RWPE1 (cell line): ENCODE results near the gene GRIA1.

Experiments used
- CTCF ChIA-PET: fragments of 350-600 bp; sonication (Branson Sonifier 250); formaldehyde crosslinking; extraction: SDS; loops from one replicate; lab custom pipeline; 2021; lab: Yijun Ruan, JAX
- POLR2A ChIA-PET: fragments of 400-600 bp; formaldehyde crosslinking; extraction: SDS; loops from one replicate; lab custom pipeline; 2020; ENCODE audit warnings: antibody characterized with exemption; ENCODE audit not compliant: low non-redundant PET; lab: Yijun Ruan, JAX
- DNase-seq: peaks from one replicate; pipeline ENCODE4 v3.0.0; 2012; ENCODE audit warnings: low spot score
- H3K27ac ChIP-seq: fragments of 450-650 bp; 2 replicates; pipeline ENCODE4 v1.5.1; 2017
- TF ChIP-seq, protein P1 (sequence below): fragments of 450-650 bp; conservative IDR thresholded peaks from 2 replicates; pipeline ENCODE4 v1.5.1; 2017; ENCODE audit warnings: low read depth, mild to moderate bottlenecking

Gene GRIA1

DNA sequence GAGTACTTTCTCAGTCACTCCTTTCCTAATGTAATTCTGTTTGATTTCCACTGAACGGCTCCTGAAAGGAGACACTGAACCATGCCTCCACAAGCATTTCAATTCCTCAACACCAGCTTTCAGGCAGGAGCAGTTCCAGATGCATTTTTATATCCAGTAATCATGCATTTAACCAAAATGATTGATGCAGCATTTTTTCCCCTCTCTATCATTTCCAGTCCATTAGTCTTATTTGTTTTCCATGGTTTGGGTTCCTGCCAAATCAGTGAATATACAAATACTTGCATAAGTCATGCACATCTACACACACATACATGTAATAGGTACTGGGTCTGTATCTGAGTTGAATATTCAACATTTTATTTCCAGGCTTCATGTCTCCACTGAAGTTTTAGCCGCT, 122.7 kb downstream of the GRIA1 start:
- TF ChIP-seq, protein P1, sequence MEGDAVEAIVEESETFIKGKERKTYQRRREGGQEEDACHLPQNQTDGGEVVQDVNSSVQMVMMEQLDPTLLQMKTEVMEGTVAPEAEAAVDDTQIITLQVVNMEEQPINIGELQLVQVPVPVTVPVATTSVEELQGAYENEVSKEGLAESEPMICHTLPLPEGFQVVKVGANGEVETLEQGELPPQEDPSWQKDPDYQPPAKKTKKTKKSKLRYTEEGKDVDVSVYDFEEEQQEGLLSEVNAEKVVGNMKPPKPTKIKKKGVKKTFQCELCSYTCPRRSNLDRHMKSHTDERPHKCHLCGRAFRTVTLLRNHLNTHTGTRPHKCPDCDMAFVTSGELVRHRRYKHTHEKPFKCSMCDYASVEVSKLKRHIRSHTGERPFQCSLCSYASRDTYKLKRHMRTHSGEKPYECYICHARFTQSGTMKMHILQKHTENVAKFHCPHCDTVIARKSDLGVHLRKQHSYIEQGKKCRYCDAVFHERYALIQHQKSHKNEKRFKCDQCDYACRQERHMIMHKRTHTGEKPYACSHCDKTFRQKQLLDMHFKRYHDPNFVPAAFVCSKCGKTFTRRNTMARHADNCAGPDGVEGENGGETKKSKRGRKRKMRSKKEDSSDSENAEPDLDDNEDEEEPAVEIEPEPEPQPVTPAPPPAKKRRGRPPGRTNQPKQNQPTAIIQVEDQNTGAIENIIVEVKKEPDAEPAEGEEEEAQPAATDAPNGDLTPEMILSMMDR: no peak
- H3K27ac ChIP-seq: no peak overlapping the region
- no peak for DNase-seq
- CTCF ChIA-PET: interaction anchor here (0.6 kb wide), 1 partner anchor 1300 kb away, joined by 5 read pairs; no protein-coding TSS in a partner anchor
- POLR2A ChIA-PET: no interaction called here

DNA sequence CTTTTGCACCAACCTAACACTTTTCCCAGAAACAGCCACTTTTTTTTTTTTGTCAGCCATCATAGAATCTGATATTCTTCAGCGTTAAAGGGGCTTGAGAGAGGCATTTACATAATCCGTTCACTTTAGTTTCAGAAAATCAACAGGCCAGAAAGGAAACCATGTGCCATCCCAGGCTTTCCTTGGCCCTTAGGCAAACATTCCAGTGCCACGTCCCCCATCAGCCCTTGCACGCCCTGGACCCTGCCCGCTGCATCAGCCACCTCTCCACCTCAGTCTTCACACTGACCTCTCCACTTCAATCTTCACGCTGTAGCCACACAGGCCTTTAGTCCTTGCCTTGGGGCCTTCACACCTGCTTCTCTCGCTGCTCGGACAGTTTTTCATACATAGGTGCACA, 123.2 kb downstream of the GRIA1 start:
- TF ChIP-seq, protein P1: no peak
- DNase-seq: no peak
- no peak overlapping the region for H3K27ac ChIP-seq
- ChIA-PET CTCF (interaction anchor here (0.6 kb wide), 1 partner anchor 188 kb away, joined by 3 read pairs; no protein-coding TSS in a partner anchor), POLR2A (no interaction called here)

DNA sequence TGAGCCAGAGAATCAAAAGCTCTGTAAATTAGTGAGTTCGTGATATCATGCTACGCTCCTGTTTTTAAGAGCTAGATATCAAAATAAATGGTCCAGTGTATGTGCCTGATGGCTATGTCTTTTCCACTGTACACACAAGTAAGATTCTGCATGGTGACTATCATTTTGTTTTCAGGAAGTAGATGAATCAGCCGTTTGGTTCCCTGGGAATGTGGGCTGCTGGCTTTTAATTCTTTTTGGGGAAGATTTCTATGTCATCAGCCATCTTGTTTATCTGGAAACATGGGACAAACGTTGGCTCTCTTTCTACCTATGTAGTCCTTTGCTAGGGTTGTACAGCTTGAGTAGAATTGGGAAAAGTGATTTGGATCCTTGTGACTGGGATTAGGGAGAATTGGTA, 126.7 kb downstream of the GRIA1 start:
- ChIA-PET CTCF (no interaction called here), POLR2A (no interaction called here)
- no peak for DNase-seq
- TF ChIP-seq, protein P1: no peak
- no peak overlapping the region for H3K27ac ChIP-seq

DNA sequence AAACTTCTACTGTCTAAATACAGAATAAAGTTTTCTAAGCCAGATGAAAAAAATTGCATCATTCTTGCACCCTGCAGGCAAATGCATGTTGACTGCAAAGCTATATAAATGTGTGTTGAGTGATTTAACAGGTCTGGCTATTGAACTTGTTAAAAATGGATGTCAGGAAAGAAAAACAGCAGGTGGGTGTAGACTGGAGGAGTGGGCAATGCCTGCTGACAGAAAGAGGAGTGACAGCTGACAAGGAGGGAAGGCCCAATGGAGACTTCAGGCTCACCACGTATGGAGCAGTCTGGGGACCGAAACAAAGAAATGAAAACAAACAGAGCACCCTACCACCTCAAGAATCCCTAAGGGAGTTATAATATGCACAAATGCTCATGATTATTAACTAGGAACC, 127.8 kb downstream of the GRIA1 start:
- H3K27ac ChIP-seq: no peak overlapping the region
- CTCF ChIA-PET: no interaction called here
- POLR2A ChIA-PET: no interaction called here
- TF ChIP-seq, protein P1: no peak
- DNase-seq: no peak

DNA sequence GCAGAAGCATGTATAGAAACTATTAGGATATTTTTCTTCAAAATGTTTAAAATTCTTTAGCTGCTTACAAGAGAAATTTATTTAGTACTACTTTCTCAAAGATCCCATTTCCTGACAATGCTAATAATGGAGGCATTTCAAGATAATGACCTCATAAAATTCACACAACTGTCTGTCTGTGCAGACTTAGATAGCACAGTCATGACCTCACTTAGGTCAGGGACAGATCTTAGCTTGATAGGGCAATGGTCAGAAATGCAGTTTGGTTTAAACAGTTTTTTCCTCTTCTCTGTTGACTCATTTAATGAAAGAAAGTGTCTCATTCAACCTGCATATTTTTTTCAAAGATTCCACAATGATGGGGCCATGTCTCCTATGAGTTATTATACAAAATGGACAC, 128.4 kb downstream of the GRIA1 start:
- DNase-seq: no peak
- ChIA-PET CTCF (interaction anchor here (0.6 kb wide), 1 partner anchor 301 kb away, joined by 5 read pairs; no protein-coding TSS in a partner anchor), POLR2A (no interaction called here)
- no peak overlapping the region for H3K27ac ChIP-seq
- TF ChIP-seq, protein P1: no peak

DNA sequence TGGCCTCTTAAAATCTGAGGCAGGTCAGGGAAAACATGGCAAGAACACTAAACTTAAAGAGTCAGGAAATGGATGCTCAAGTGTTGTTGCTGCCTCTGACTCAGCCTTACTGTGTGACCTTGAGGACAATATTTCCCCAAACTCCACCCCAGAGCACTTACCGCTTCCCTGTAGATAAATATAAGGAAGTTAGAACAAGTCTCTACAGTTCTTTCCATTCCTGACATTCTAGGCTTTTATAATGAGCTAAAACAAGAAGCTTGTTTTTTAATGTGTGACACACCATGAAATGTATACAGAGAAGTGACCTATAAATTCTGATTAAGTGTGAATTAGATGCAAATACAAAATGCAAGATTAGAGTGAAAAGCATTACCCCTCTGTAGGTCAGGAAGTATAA, 129.3 kb downstream of the GRIA1 start:
- CTCF ChIA-PET: no interaction called here
- DNase-seq: peak; percentile 67

More for the DNA sequence above, 129.3 kb downstream of the GRIA1 start:
- POLR2A ChIA-PET: interaction anchor here (0.7 kb wide), 1 partner anchor 158 kb away, joined by 4 read pairs; no protein-coding TSS in a partner anchor
- H3K27ac ChIP-seq: no peak overlapping the region
- TF ChIP-seq, protein P1: no peak
